PFSK-1 (cell line): ENCODE measurements around the gene MKI67.

Experiments used
- FOXP2 ChIP-seq: optimal IDR thresholded peaks from 2 replicates; pipeline ENCODE3; 2011; ENCODE audit warnings: borderline replicate concordance, control low read depth, inconsistent platforms; ENCODE audit not compliant: insufficient read depth; ENCODE audit errors: extremely low read length, extremely low read depth
- POLR2AphosphoS5 ChIP-seq: IDR thresholded peaks from 2 replicates; pipeline ENCODE4 v1.6.1; 2012; ENCODE audit warnings: low read depth, mild to moderate bottlenecking, control low read depth, low read length, moderate library complexity
- REST ChIP-seq, 2 experiments: IDR thresholded peaks; 2 replicates each; pipeline versions ENCODE4 v1.6.1 to v1.8.0; 2011 to 2012; ENCODE audit warnings: low read depth in 2 of 2, low read length in 2 of 2, control low read depth in 1 of 2, inconsistent platforms in 1 of 2, mild to moderate bottlenecking in 1 of 2, moderate library complexity in 1 of 2; ENCODE audit not compliant: insufficient read depth in 1 of 2
- SIN3A ChIP-seq: IDR thresholded peaks from 2 replicates; pipeline ENCODE4 v1.6.1; 2012; ENCODE audit warnings: mild to moderate bottlenecking, low read length, moderate library complexity, borderline replicate concordance; ENCODE audit not compliant: insufficient read depth
- TAF1 ChIP-seq: IDR thresholded peaks from 2 replicates; pipeline ENCODE4 v1.6.1; 2012; ENCODE audit warnings: low read length, control low read depth, borderline replicate concordance; ENCODE audit not compliant: insufficient read depth

The MKI67 gene

GRCh38 chr10:128130051-128130450, 3.8 kb upstream of the MKI67 start:
- TF ChIP-seq SIN3A (no peak), REST (IDR thresholded peaks at IDR 0.05; ENCODE audit: insufficient read depth in 1 of 2, low read depth in 2 of 2, low read length in 2 of 2) (no peak), FOXP2 (no peak), TAF1 (no peak), POLR2AphosphoS5 (no peak)

- TF ChIP-seq REST (IDR thresholded peaks at IDR 0.05; ENCODE audit: insufficient read depth in 1 of 2, low read depth in 2 of 2, low read length in 2 of 2) (no peak), POLR2AphosphoS5 (no peak), FOXP2 (no peak), SIN3A (no peak), TAF1 (no peak)
Observed at GRCh38 chr10:128128582-128128981, 2.4 kb upstream of the MKI67 start.

GRCh38 chr10:128125416-128125943, 743 bp downstream of the MKI67 start:
- TF ChIP-seq REST (IDR thresholded peaks at IDR 0.05; ENCODE audit: insufficient read depth in 1 of 2, low read depth in 2 of 2, low read length in 2 of 2) (no peak), FOXP2 (no peak), SIN3A (no peak), TAF1 (no peak), POLR2AphosphoS5 (no peak)

GRCh38 chr10:128124813-128125403, 1.3 kb downstream of the MKI67 start:
- no peak for TF ChIP-seq FOXP2
- no peak for TF ChIP-seq TAF1
- TF ChIP-seq POLR2AphosphoS5: no peak
- no peak for TF ChIP-seq SIN3A
- TF ChIP-seq REST (IDR thresholded peaks at IDR 0.05; ENCODE audit: insufficient read depth in 1 of 2, low read depth in 2 of 2, low read length in 2 of 2): no peak

- TF ChIP-seq FOXP2 (no peak), REST (IDR thresholded peaks at IDR 0.05; ENCODE audit: insufficient read depth in 1 of 2, low read depth in 2 of 2, low read length in 2 of 2) (no peak), TAF1 (no peak), SIN3A (no peak), POLR2AphosphoS5 (no peak)
Observed at GRCh38 chr10:128123846-128124245, 2.4 kb downstream of the MKI67 start.
